Mesenchymal stem cell (in vitro differentiated cells and primary cell): ENCODE data around the gene FAM131A.

Experiments used
- DNase-seq: peaks from one replicate; pipeline ENCODE4 v3.0.0-alpha.2; 2013
- H2AFZ ChIP-seq: one replicate; pipeline ENCODE4 v1.6.1; 2013; ENCODE audit warnings: low read depth, mild to moderate bottlenecking, control low read depth, inconsistent platforms, low read length, moderate library complexity
- H2AK5ac ChIP-seq: 2 replicates; pipeline ENCODE4 v1.6.1; 2013; ENCODE audit warnings: low read length, moderate library complexity, mild to moderate bottlenecking, inconsistent platforms; ENCODE audit not compliant: severe bottlenecking
- H2BK120ac ChIP-seq: one replicate; pipeline ENCODE4 v1.6.1; 2013; ENCODE audit warnings: low read depth, mild to moderate bottlenecking, inconsistent platforms, low read length, moderate library complexity
- H2BK12ac ChIP-seq, 2 experiments: one replicate each; pipeline ENCODE4 v1.6.1; 2013; ENCODE audit warnings: inconsistent platforms in 2 of 2, low read length in 2 of 2, mild to moderate bottlenecking in 2 of 2, moderate library complexity in 2 of 2, control low read depth in 1 of 2
- H2BK15ac ChIP-seq: one replicate; pipeline ENCODE4 v1.6.1; 2013; ENCODE audit warnings: mild to moderate bottlenecking, low read depth, inconsistent platforms; ENCODE audit not compliant: poor library complexity, severe bottlenecking
- H2BK5ac ChIP-seq: 2 replicates; pipeline ENCODE4 v1.6.1; 2013; ENCODE audit warnings: low read depth, mild to moderate bottlenecking, low read length, control low read depth, inconsistent platforms; ENCODE audit not compliant: poor library complexity, severe bottlenecking
- H3K14ac ChIP-seq, 2 experiments: one replicate each; pipeline ENCODE4 v1.6.1; 2013; ENCODE audit warnings: inconsistent platforms in 2 of 2, low read length in 2 of 2, control low read depth in 1 of 2, mild to moderate bottlenecking in 1 of 2, moderate library complexity in 1 of 2
- H3K18ac ChIP-seq, 2 experiments: one replicate each; pipeline ENCODE4 v1.6.1; 2013; ENCODE audit warnings: inconsistent platforms in 2 of 2, low read length in 2 of 2, control low read depth in 1 of 2, low read depth in 1 of 2, mild to moderate bottlenecking in 1 of 2
- H3K23ac ChIP-seq, 2 experiments: one replicate each; pipeline ENCODE4 v1.6.1; 2013; ENCODE audit warnings: inconsistent platforms in 2 of 2, low read length in 2 of 2, mild to moderate bottlenecking in 2 of 2, moderate library complexity in 2 of 2, control low read depth in 1 of 2
- H3K27ac ChIP-seq: 2 replicates; pipeline ENCODE4 v1.5.1; 2013; ENCODE audit warnings: mild to moderate bottlenecking, moderate library complexity, low read length, control low read depth, inconsistent platforms; ENCODE audit not compliant: poor library complexity, severe bottlenecking
- H3K27me3 ChIP-seq, 2 experiments: 2 replicates each; pipeline versions ENCODE4 v1.6.1 to v1.7.0; 2013; ENCODE audit warnings: low read length in 2 of 2, mild to moderate bottlenecking in 2 of 2, moderate library complexity in 2 of 2, control low read depth in 1 of 2, inconsistent platforms in 1 of 2; ENCODE audit not compliant: control insufficient read depth in 1 of 2, insufficient read depth in 1 of 2
- H3K36me3 ChIP-seq, 2 experiments: 2 replicates each; pipeline versions ENCODE4 v1.6.1 to v1.7.0; 2013; ENCODE audit warnings: low read length in 2 of 2, control low read depth in 1 of 2, inconsistent platforms in 1 of 2, low read depth in 1 of 2, mild to moderate bottlenecking in 1 of 2; ENCODE audit not compliant: insufficient read depth in 2 of 2, control insufficient read depth in 1 of 2
- H3K4ac ChIP-seq, 2 experiments: one replicate each; pipeline ENCODE4 v1.6.1; 2013; ENCODE audit warnings: inconsistent platforms in 2 of 2, low read length in 2 of 2, mild to moderate bottlenecking in 2 of 2, moderate library complexity in 2 of 2, control low read depth in 1 of 2, low read depth in 1 of 2
- H3K4me1 ChIP-seq: 2 replicates; pipeline ENCODE4 v1.6.1; 2013; ENCODE audit warnings: low read depth, low read length, control low read depth; ENCODE audit not compliant: control insufficient read depth, insufficient read depth
- H3K4me2 ChIP-seq: 2 replicates; pipeline ENCODE4 v1.6.1; 2013; ENCODE audit warnings: low read length, mild to moderate bottlenecking, inconsistent platforms; ENCODE audit not compliant: poor library complexity, severe bottlenecking
- H3K4me3 ChIP-seq, 2 experiments: 2 replicates each; pipeline versions ENCODE4 v1.5.1 to v1.7.0; 2013; ENCODE audit warnings: low read length in 2 of 2, mild to moderate bottlenecking in 2 of 2, control low read depth in 1 of 2, low read depth in 1 of 2; ENCODE audit not compliant: insufficient read depth in 1 of 2
- H3K79me1 ChIP-seq: replicated peaks from 2 replicates; pipeline ENCODE4 v1.6.1; 2013; ENCODE audit warnings: mild to moderate bottlenecking, control low read depth, low read length, inconsistent platforms; ENCODE audit not compliant: poor library complexity, severe bottlenecking
- H3K9ac ChIP-seq: 2 replicates; pipeline ENCODE4 v1.7.0; 2013; ENCODE audit warnings: mild to moderate bottlenecking, low read length, moderate library complexity
- H3K9me3 ChIP-seq: 2 replicates; pipeline ENCODE4 v1.7.0; 2013; ENCODE audit warnings: mild to moderate bottlenecking, low read length; ENCODE audit not compliant: control insufficient read depth
- H4K8ac ChIP-seq: one replicate; pipeline ENCODE4 v1.6.1; 2013; ENCODE audit warnings: inconsistent platforms, mild to moderate bottlenecking, low read length, moderate library complexity
- H4K91ac ChIP-seq: one replicate; pipeline ENCODE4 v1.6.1; 2013; ENCODE audit warnings: mild to moderate bottlenecking, low read length, inconsistent platforms
- whole genome bisulfite sequencing: methylation state at CpG from one replicate; pipeline ENCODE4 v1.1.7; 2013; ENCODE audit warnings: mixed read lengths; 5-methylcytosine and 5-hydroxymethylcytosine counted together

FAM131A gene

DNA sequence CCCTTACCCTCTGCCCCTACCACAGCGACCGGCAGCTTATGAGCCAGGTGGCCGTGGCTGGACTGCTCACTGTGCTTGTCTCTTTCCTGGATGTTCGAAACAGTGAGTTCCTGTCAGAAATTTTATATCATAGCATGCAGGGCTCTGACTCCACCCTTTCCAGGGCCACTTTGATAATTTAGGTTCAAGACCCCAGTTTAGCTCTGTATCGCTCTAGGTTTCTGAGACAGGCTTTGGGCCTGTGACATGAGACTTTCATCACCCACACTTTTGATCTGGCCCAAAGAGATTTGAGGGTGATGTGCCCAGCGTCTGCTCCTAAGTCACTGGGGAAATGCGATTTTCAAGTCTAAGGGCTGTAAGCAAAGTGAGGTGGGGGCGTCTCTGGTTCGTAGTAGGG, 29.5 kb upstream of the FAM131A start:
- Histone ChIP-seq H2BK120ac (no peak overlapping the region), H2BK15ac (no peak overlapping the region), H2BK12ac (no peak overlapping the region), H3K4me1 (no peaks in the 10 kb centered on the region), H3K4ac (no peak overlapping the region), H3K4me3 (no peak overlapping the region), H4K8ac (no peak overlapping the region), H3K4me2 (no peak overlapping the region), H4K91ac (no peak overlapping the region), H3K27me3 (no peaks in the 10 kb centered on the region), H3K9ac (no peak overlapping the region), H3K9me3 (no peaks in the 10 kb centered on the region), H3K27ac (no peak overlapping the region), H3K36me3 (peaks cover 59 to 68% of the 10 kb centered on the region in 2 experiments), H2AFZ (no peak overlapping the region), H2BK5ac (no peak overlapping the region), H3K14ac (no peak overlapping the region), H3K79me1 (peaks cover 17% of the 10 kb centered on the region), H3K23ac (no peak overlapping the region), H3K18ac (no peak overlapping the region), H2AK5ac (no peak overlapping the region)
- DNase-seq = no peak
- WGBS = over 99% methylated on average over 9 of the region's 9 CpGs

- Histone ChIP-seq H3K4ac (no peak overlapping the region), H3K79me1 (peaks cover 15% of the 10 kb centered on the region), H2BK120ac (no peak overlapping the region), H4K91ac (no peak overlapping the region), H3K23ac (no peak overlapping the region), H3K9ac (no peak overlapping the region), H2BK5ac (no peak overlapping the region), H3K4me3 (no peak overlapping the region), H2AK5ac (no peak overlapping the region), H3K18ac (no peak overlapping the region), H4K8ac (no peak overlapping the region), H3K4me2 (no peak overlapping the region), H3K9me3 (no peaks in the 10 kb centered on the region), H3K27ac (no peak overlapping the region), H2BK15ac (no peak overlapping the region), H2BK12ac (no peak overlapping the region), H3K4me1 (no peaks in the 10 kb centered on the region), H3K36me3 (peaks cover 52 to 59% of the 10 kb centered on the region in 2 experiments), H3K27me3 (no peaks in the 10 kb centered on the region), H2AFZ (no peak overlapping the region), H3K14ac (no peak overlapping the region)
- WGBS = 74% methylated on average over 6 of the region's 7 CpGs
- no peak for DNase-seq
These were observed 28.7 kb upstream of the FAM131A start for GRCh38 chr3:184308744-184309143.

DNA sequence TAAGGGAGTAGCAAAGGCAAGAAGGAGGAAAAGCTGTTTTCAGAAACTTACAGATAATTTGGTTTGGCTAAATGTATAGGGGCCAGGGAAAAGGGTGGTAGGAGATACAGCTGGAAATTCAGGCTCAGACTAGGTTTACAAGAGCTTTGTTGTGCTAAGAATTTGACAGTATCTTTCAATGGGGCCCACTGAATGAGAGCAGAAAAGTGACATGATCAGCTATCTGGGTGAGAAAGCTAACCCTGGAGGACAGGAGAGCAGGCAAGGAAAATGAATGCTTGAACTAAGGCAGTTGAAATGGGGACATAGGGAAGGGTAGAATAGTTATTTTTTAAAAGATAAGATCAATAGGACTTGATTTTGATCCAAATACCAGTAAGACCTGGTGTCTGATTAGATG, 25.8 kb upstream of the FAM131A start:
- H3K4me1 ChIP-seq = peaks cover 6% of the 10 kb centered on the region
- no peak overlapping the region for H3K18ac ChIP-seq
- no peak overlapping the region for H3K23ac ChIP-seq
- peaks cover 5% of the 10 kb centered on the region for H3K79me1 ChIP-seq
- H2BK15ac ChIP-seq = no peak overlapping the region
- no peak overlapping the region for H2BK120ac ChIP-seq
- H3K27me3 ChIP-seq = no peaks in the 10 kb centered on the region
- no peak overlapping the region for H2BK5ac ChIP-seq
- no peak overlapping the region for H2AK5ac ChIP-seq
- no peak overlapping the region for H4K8ac ChIP-seq
- no peak overlapping the region for H4K91ac ChIP-seq
- H3K9me3 ChIP-seq = no peaks in the 10 kb centered on the region
- H3K4me2 ChIP-seq = no peak overlapping the region
- no peak overlapping the region for H3K27ac ChIP-seq
- H2AFZ ChIP-seq = no peak overlapping the region
- no peak overlapping the region for H3K14ac ChIP-seq
- H2BK12ac ChIP-seq = no peak overlapping the region
- no peak overlapping the region for H3K4ac ChIP-seq
- peaks cover 34% of the 10 kb centered on the region in 2 experiments for H3K36me3 ChIP-seq
- H3K4me3 ChIP-seq = no peak overlapping the region
- H3K9ac ChIP-seq = no peak overlapping the region
- DNase-seq = no peak

- Histone ChIP-seq H2BK15ac (peak within 1 kb of the TSS; percentile 94), H2BK5ac (peak within 1 kb of the TSS; percentile 94), H4K8ac (peak within 1 kb of the TSS; percentile 88), H3K36me3 (peaks cover 26 to 31% of the 10 kb centered on the region in 2 experiments), H2BK12ac (peak within 1 kb of the TSS; percentile 21 to 77), H3K9ac (peak within 1 kb of the TSS; percentile 96), H3K4me1 (peaks cover 21% of the 10 kb centered on the region), H3K4me2 (peak within 1 kb of the TSS; percentile 86), H3K18ac (peak within 1 kb of the TSS; percentile 96 to 97), H3K4me3 (peak within 1 kb of the TSS; percentile 85 to 92), H3K27me3 (no peaks in the 10 kb centered on the region), H2BK120ac (peak within 1 kb of the TSS; percentile 97), H4K91ac (peak within 1 kb of the TSS; percentile 97), H3K23ac (peak within 1 kb of the TSS in 1 of 2 experiments; percentile 86), H3K27ac (peak within 1 kb of the TSS; percentile 90), H3K14ac (peak within 1 kb of the TSS; percentile 25 to 89), H3K9me3 (no peaks in the 10 kb centered on the region), H2AK5ac (peak within 1 kb of the TSS; percentile 75), H2AFZ (peak within 1 kb of the TSS; percentile 31), H3K79me1 (no peaks in the 10 kb centered on the region), H3K4ac (peak within 1 kb of the TSS; percentile 95 to 99)
- peak; percentile 91 for DNase-seq
- WGBS = 2% methylated on average over 12 of the region's 40 CpGs
These were observed 23.1 kb upstream of the FAM131A start, which contains the start of gene EIF4G1 for GRCh38 chr3:184314363-184314699. Gene EIF4G1 (plus strand): TSS chr3:184314606. CDS start chr3:184315797, 1,191 bp downstream.
